HEK293 (cell line): ENCODE results near the gene ROBO1.

ENCODE experiments used
- CTCF ChIA-PET: fragments of 350-600 bp; formaldehyde crosslinking; extraction: SDS; loops from one replicate; lab custom pipeline; 2021; ENCODE audit warnings: antibody characterized with exemption; lab: Yijun Ruan, JAX
- POLR2A ChIA-PET: fragments of 300-600 bp; formaldehyde crosslinking; extraction: SDS; loops from one replicate; lab custom pipeline; 2020; ENCODE audit warnings: antibody characterized with exemption, inconsistent platforms; lab: Yijun Ruan, JAX
- H3K27ac ChIP-seq: fragments of 200-500 bp; sonication (Bioruptor generic); 2 replicates; pipeline ENCODE4 v1.5.1; 2014; ENCODE audit warnings: low read depth, low read length, control low read depth, inconsistent platforms; ENCODE audit errors: extremely low read depth
- H3K36me3 ChIP-seq, 2 experiments: fragments of 200-500 bp in 1 of 2; sonication (Bioruptor generic) in 1 of 2; 1 replicate in 1 of 2; 2 replicates in 1 of 2; pipeline ENCODE4 v1.5.1; 2014 to 2017; ENCODE audit warnings: inconsistent platforms in 2 of 2, low read length in 2 of 2; ENCODE audit not compliant: control insufficient read depth in 2 of 2, insufficient read depth in 1 of 2
- H3K4me1 ChIP-seq: fragments of 200-500 bp; sonication (Bioruptor generic); 2 replicates; pipeline ENCODE4 v1.5.1; 2014; ENCODE audit warnings: mild to moderate bottlenecking, low read length, inconsistent platforms; ENCODE audit not compliant: control insufficient read depth, insufficient read depth
- H3K4me3 ChIP-seq: 2 replicates; pipeline ENCODE4 v1.5.1; 2011; ENCODE audit warnings: low read depth, mild to moderate bottlenecking, control low read depth, low read length, moderate library complexity
- H3K9me3 ChIP-seq: fragments of 200-500 bp; sonication (Bioruptor generic); 2 replicates; pipeline ENCODE4 v1.5.1; 2014; ENCODE audit warnings: low read depth, low read length, inconsistent platforms; ENCODE audit not compliant: control insufficient read depth, insufficient read depth
- CTCF ChIP-seq: fragments of 450-650 bp; formaldehyde crosslinking; IDR thresholded peaks from 2 replicates; pipeline ENCODE4 v1.5.1; 2016; ENCODE audit warnings: missing biosample characterization, missing genetic modification characterization
- GLI4 ChIP-seq: fragments of 450-650 bp; formaldehyde crosslinking; IDR thresholded peaks from 2 replicates; pipeline ENCODE4 v1.5.1; 2016; ENCODE audit warnings: missing biosample characterization, missing genetic modification characterization
- MZF1 ChIP-seq: fragments of 450-650 bp; formaldehyde crosslinking; IDR thresholded peaks from 2 replicates; pipeline ENCODE4 v1.5.1; 2017; ENCODE audit warnings: missing biosample characterization, missing genetic modification characterization, borderline replicate concordance
- REST ChIP-seq: fragments of 450-650 bp; formaldehyde crosslinking; IDR thresholded peaks from 2 replicates; pipeline ENCODE4 v1.5.1; 2016; ENCODE audit warnings: missing biosample characterization, missing genetic modification characterization
- ZBTB17 ChIP-seq: fragments of 450-650 bp; formaldehyde crosslinking; IDR thresholded peaks from 2 replicates; pipeline ENCODE4 v1.5.1; 2016; ENCODE audit warnings: missing biosample characterization, missing genetic modification characterization
- ZNF138 ChIP-seq: fragments of 450-650 bp; formaldehyde crosslinking; IDR thresholded peaks from 2 replicates; pipeline ENCODE4 v1.5.1; 2016; ENCODE audit warnings: missing biosample characterization, missing genetic modification characterization, borderline replicate concordance
- ZNF169 ChIP-seq: fragments of 450-650 bp; formaldehyde crosslinking; IDR thresholded peaks from 2 replicates; pipeline ENCODE4 v1.5.1; 2016; ENCODE audit warnings: missing biosample characterization, missing genetic modification characterization
- ZNF184 ChIP-seq: fragments of 450-650 bp; IDR thresholded peaks from 2 replicates; pipeline ENCODE4 v1.5.1; 2018; ENCODE audit warnings: missing biosample characterization, mild to moderate bottlenecking, missing genetic modification characterization
- ZNF513 ChIP-seq: fragments of 450-650 bp; IDR thresholded peaks from 2 replicates; pipeline ENCODE4 v1.5.1; 2018; ENCODE audit warnings: missing biosample characterization, missing genetic modification characterization
- ZNF560 ChIP-seq: fragments of 450-650 bp; formaldehyde crosslinking; IDR thresholded peaks from 2 replicates; pipeline ENCODE4 v1.5.1; 2017; ENCODE audit warnings: missing biosample characterization, missing genetic modification characterization, borderline replicate concordance
- ZNF654 ChIP-seq: fragments of 450-650 bp; formaldehyde crosslinking; IDR thresholded peaks from 2 replicates; pipeline ENCODE4 v1.5.1; 2016; ENCODE audit warnings: low read depth, missing biosample characterization, missing genetic modification characterization
- ZNF660 ChIP-seq: fragments of 450-650 bp; IDR thresholded peaks from 2 replicates; pipeline ENCODE4 v1.5.1; 2018; ENCODE audit warnings: missing biosample characterization, mild to moderate bottlenecking, missing genetic modification characterization

The ROBO1 gene

GRCh38 chr3:78659386-78659987 lies 1108.3 kb downstream of the ROBO1 start:
- no peaks in the 10 kb centered on the region for H3K9me3 ChIP-seq
- TF ChIP-seq ZNF560 (tag by site-specific recombination) (no peak), ZNF138 (tag by site-specific recombination) (no peak), ZNF654 (peak; percentile 59), ZNF660 (tag by site-specific recombination) (0 out of 2 replicates have a peak, but pooled peaks have one; percentile 34)
- TF ChIP-seq, all 188 proteins: peak for 2
- H3K27ac ChIP-seq: no peak overlapping the region
- peaks cover 3 to 42% of the 10 kb centered on the region in 2 experiments for H3K36me3 ChIP-seq
- ChIA-PET CTCF (interaction anchor here (0.6 to 0.7 kb wide), 2 partner anchors 426 to 950 kb away, joined by 3 to 4 read pairs; no protein-coding TSS in a partner anchor), POLR2A (no interaction called here)
- no peaks in the 10 kb centered on the region for H3K4me1 ChIP-seq
- H3K4me3 ChIP-seq: no peak overlapping the region

- H3K9me3 ChIP-seq: no peaks in the 10 kb centered on the region
- H3K4me3 ChIP-seq: no peak overlapping the region
- ChIA-PET POLR2A (no interaction called here), CTCF (no interaction called here)
- H3K36me3 ChIP-seq: peaks cover 0 to 32% of the 10 kb centered on the region in 2 experiments; a peak in 1 of 3 replicates
- no peaks in the 10 kb centered on the region for H3K4me1 ChIP-seq
- TF ChIP-seq GLI4 (tag by site-specific recombination) (no peak), ZBTB17 (no peak), ZNF184 (no peak), ZNF169 (tag by site-specific recombination) (no peak), MZF1 (no peak)
- no peak overlapping the region for H3K27ac ChIP-seq
These were observed 1120.1 kb downstream of the ROBO1 start for GRCh38 chr3:78647726-78648125.

- TF ChIP-seq CTCF (tag by site-specific recombination) (peak; percentile 39; the same call in 1 of the 2 replicates), ZNF513 (tag by site-specific recombination) (0 out of 2 replicates have a peak, but pooled peaks have one; percentile 30), REST (tag by site-specific recombination) (no peak), ZNF660 (tag by site-specific recombination) (peak; percentile 13; the same call in 1 of the 2 replicates), ZNF654 (peak; percentile 74)
- POLR2A ChIA-PET: no interaction called here
- Histone ChIP-seq H3K9me3 (no peaks in the 10 kb centered on the region), H3K27ac (no peak overlapping the region), H3K36me3 (peaks cover 0 to 26% of the 10 kb centered on the region in 2 experiments; a peak in 1 of 3 replicates), H3K4me1 (no peaks in the 10 kb centered on the region), H3K4me3 (no peak overlapping the region)
- CTCF ChIA-PET: interaction anchor here (0.5 to 2.0 kb wide), 17 partner anchors 10 to 1608 kb away, joined by 3 to 5 read pairs (median 4); no protein-coding TSS in a partner anchor
These were observed 1122.0 kb downstream of the ROBO1 start for GRCh38 chr3:78645628-78646310.
